ENCODE measurements around the gene LRRK2. TPM values are rescaled to one million over a fixed set of nuclear protein-coding genes. Genes with fewer than 3 reads are reported as not detected.

LRRK2 gene
- total RNA-seq, 1 experiment from 2014 or later: 3.1 TPM

DNA sequence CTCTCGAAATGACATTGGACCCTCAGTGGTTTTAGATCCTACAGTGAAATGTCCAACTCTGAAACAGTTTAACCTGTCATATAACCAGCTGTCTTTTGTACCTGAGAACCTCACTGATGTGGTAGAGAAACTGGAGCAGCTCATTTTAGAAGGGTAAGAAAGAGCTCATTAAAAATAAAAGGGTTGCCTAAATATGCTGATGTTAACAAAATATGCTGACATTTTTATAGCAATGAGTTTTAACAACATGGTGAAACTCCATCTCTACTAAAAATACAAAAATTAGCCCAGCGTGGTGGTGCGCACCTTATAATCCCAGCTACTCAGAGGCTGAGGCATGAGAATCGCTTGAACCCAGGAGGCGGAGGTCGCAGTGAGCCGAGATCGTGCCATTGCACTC is 73.5 kb downstream of the LRRK2 start:
- Histone ChIP-seq H3K36me3 (ENCODE audit: insufficient read depth, low read length, poor library complexity, severe bottlenecking) (no peaks in the 10 kb centered on the region), H3K27ac (ENCODE audit: low read depth, low read length, poor library complexity, severe bottlenecking) (no peak overlapping the region), H3K9me3 (ENCODE audit: low read depth, low read length, poor library complexity, severe bottlenecking) (no peaks in the 10 kb centered on the region), H3K4me1 (ENCODE audit: insufficient read depth, low read length, poor library complexity, severe bottlenecking) (no peaks in the 10 kb centered on the region), H3K4me3 (ENCODE audit: low read depth, low read length, poor library complexity, severe bottlenecking) (no peak overlapping the region), H3K27me3 (replicated peaks; ENCODE audit: insufficient read depth, low read depth, low read length, poor library complexity) (no peaks in the 10 kb centered on the region)
- BruUV-seq (replicated peaks): no TSS peak
- TF ChIP-seq CTCF (conservative IDR thresholded peaks at IDR 0.05; ENCODE audit: low read depth, low read length) (no peak), EZH2 (IDR thresholded peaks at IDR 0.05; ENCODE audit: borderline replicate concordance, low read depth, low read length, poor library complexity, severe bottlenecking) (no peak)
- ChIA-PET POLR2A (ENCODE audit: low non-redundant PET) (no interaction called here), CTCF (no interaction called here)
- no peak for DNase-seq (ENCODE audit: low spot score)
- intact Hi-C loops (cut with micrococcal nuclease; ENCODE audit: unreplicated experiment): no loop called here

DNA sequence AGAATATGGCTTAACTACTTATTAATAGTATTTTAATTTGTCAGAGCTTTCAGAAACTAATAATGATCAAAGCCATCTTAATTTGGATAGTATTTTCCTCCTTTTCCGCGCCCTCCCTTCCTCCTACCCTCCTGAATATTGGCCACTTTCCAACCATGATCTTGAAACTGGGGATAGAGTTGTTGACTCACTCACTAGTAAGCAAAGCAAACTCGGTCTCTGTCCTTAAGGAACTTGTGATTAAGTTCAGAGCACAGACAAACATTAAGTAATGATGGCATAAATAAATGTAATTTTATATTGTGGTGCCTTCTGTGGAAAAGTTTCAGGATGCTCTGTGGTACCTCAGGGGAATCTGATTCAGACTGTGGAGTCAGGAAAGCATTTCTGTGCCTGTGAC is 75.7 kb downstream of the LRRK2 start:
- no peaks in the 10 kb centered on the region for H3K36me3 ChIP-seq (ENCODE audit: insufficient read depth, low read length, poor library complexity, severe bottlenecking)
- no peak overlapping the region for H3K4me3 ChIP-seq (ENCODE audit: low read depth, low read length, poor library complexity, severe bottlenecking)
- H3K9me3 ChIP-seq (ENCODE audit: low read depth, low read length, poor library complexity, severe bottlenecking): no peaks in the 10 kb centered on the region
- no peaks in the 10 kb centered on the region for H3K4me1 ChIP-seq (ENCODE audit: insufficient read depth, low read length, poor library complexity, severe bottlenecking)
- CTCF ChIA-PET: no interaction called here
- H3K27me3 ChIP-seq (replicated peaks; ENCODE audit: insufficient read depth, low read depth, low read length, poor library complexity): no peaks in the 10 kb centered on the region
- no peak for DNase-seq (ENCODE audit: low spot score)
- POLR2A ChIA-PET (ENCODE audit: low non-redundant PET): no interaction called here
- TF ChIP-seq CTCF (conservative IDR thresholded peaks at IDR 0.05; ENCODE audit: low read depth, low read length) (no peak), EZH2 (IDR thresholded peaks at IDR 0.05; ENCODE audit: borderline replicate concordance, low read depth, low read length, poor library complexity, severe bottlenecking) (no peak)
- H3K27ac ChIP-seq (ENCODE audit: low read depth, low read length, poor library complexity, severe bottlenecking): no peak overlapping the region
- intact Hi-C loops (cut with micrococcal nuclease; ENCODE audit: unreplicated experiment): no loop called here
- BruUV-seq (replicated peaks): no TSS peak

DNA sequence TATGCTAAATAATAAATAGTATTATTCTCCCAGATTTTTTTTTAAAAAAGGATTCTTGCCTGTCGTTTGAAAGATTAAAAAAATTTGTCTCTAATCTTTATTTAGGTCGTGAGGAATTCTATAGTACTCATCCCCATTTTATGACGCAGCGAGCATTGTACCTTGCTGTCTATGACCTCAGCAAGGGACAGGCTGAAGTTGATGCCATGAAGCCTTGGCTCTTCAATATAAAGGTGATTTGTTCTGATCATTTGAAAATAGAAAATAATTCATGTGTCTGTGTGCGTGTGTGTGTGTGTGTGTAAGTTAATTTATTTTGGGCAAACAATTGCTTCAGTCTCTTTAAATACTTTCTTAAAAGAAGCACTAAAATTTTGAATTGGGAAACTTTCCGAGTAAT is 84.2 kb downstream of the LRRK2 start:
- TF ChIP-seq CTCF (conservative IDR thresholded peaks at IDR 0.05; ENCODE audit: low read depth, low read length): no peak
- no peak for TF ChIP-seq EZH2 (IDR thresholded peaks at IDR 0.05; ENCODE audit: borderline replicate concordance, low read depth, low read length, poor library complexity, severe bottlenecking)
- H3K4me1 ChIP-seq (ENCODE audit: insufficient read depth, low read length, poor library complexity, severe bottlenecking): no peaks in the 10 kb centered on the region
- BruUV-seq (replicated peaks): no TSS peak
- no peak overlapping the region for H3K4me3 ChIP-seq (ENCODE audit: low read depth, low read length, poor library complexity, severe bottlenecking)
- H3K9me3 ChIP-seq (ENCODE audit: low read depth, low read length, poor library complexity, severe bottlenecking): no peaks in the 10 kb centered on the region
- DNase-seq (ENCODE audit: low spot score): no peak
- intact Hi-C loops (cut with micrococcal nuclease; ENCODE audit: unreplicated experiment): no loop called here
- ChIA-PET CTCF (interaction anchor here (0.6 kb wide), 1 partner anchor 36 kb away, joined by 6 read pairs; no protein-coding TSS in a partner anchor), POLR2A (ENCODE audit: low non-redundant PET) (no interaction called here)
- no peaks in the 10 kb centered on the region for H3K36me3 ChIP-seq (ENCODE audit: insufficient read depth, low read length, poor library complexity, severe bottlenecking)
- H3K27ac ChIP-seq (ENCODE audit: low read depth, low read length, poor library complexity, severe bottlenecking): no peak overlapping the region
- H3K27me3 ChIP-seq (replicated peaks; ENCODE audit: insufficient read depth, low read depth, low read length, poor library complexity): no peaks in the 10 kb centered on the region

All from A673 (cell line).